ENCODE data around the gene VWA3A.
A peak's percentile ranks its signal among the peaks of the same experiment; 100 is the strongest.
"Not testable (repeated sequence)": the region's sequence is repeated elsewhere in the genome, so short reads cannot be mapped to it uniquely, and the experiment has no call there.

Gene VWA3A

GRCh38 chr16:22141767-22142166 lies 49.4 kb downstream of the VWA3A start:
- no peak for DNase-seq

DNA sequence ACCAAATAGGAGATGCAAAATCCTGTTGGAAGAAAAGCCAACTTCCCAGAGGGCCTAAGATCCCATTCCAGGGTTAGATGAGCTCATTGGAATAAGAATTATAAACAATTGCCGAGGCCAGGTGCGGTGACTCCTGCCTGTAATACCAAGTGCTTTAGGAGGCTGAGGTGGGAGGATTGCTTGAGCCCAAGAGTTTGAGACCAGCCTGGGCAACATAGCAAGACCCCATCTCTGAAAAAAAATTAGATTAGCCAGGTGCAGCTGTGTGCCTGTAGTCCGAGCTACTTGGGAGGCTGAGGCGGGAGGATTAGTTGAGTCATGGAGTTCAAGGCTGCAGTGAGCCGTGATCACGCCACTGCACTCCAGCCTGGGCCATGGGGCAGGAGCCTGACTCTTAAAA lies 52.2 kb downstream of the VWA3A start:
- DNase-seq, result no peak

- DNase-seq, result no peak
These were observed 55.5 kb downstream of the VWA3A start for GRCh38 chr16:22147853-22148252.

- DNase-seq, result no peak
These were observed 59.1 kb downstream of the VWA3A start for GRCh38 chr16:22151246-22151998.

- DNase-seq, result no peak
These were observed 60.0 kb downstream of the VWA3A start for GRCh38 chr16:22152316-22152715.

DNA sequence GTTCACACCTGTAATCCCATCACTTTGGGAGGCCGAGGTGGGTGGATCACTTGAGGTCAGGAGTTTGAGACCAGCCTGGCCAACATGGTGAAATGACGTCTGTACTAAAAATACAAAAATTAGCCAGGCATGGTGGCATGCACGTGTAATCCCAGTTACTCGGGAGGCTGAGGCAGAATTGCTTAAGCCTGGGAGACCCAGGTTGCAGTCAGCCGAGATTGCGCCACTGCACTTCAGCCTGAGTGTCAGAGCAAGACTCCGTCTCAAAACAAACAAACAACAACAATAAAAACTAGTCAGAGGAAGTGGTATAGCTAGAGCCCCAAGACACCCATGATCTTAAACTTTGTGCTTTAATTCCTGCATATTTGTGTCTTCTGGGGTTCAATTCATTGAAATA lies 60.7 kb downstream of the VWA3A start:
- DNase-seq, result not testable (repeated sequence)

DNA sequence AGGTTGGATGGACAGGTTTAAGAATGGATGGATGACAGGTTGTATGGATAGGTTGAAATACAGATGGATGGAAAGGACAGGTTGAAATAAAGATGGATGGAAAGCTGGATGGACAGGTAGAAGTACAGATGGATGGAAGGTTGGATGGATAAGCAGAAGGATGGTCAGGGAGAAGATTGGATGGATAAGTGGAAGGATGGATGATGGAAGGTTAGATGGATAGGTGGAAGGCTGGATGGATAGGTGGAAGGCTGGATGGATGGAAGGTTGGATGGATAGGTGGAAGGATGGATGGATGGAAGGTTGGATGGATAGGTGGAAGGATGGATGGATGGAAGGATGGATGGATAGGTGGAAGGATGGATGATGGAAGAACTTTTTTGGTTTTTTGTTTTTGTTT lies 69.1 kb downstream of the VWA3A start:
- DNase-seq, result no peak

DNA sequence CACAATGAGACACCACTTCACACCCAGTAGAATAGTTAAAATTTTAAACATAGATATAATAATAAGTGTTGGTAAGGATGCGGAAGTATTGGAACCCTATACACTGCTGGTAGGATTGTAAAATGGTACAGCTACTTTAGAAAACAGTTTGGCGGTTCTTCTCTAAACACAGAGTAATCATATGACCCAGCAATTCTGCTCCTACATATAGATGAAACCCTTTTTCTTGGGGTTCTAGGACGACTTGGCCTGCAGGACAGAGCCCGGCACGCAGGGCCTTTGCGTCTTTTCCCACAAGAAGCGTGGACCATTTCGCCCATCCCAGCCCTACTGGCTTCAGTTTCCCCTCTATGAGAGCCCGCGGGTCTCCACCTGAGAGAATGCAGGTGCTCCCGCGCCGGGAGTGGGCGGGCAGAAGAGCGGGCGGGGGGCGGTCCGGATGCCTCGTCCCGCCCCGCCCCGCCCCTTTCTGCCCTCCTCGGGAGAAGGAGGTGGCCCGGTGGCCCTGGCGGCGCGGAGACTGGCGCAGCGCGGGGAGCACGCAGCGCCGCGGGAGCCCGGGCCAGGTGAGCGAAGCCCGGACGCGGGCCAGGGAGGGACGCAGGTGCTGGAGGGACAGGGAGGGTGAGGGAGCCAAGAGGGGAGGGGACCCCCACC lies 69.8 kb downstream of the VWA3A start, which contains the start of gene SDR42E2:
SDR42E2 (plus strand) TSS at position 508 of the 657 bp plus-strand sequence. CDS start 3,077 bp downstream, outside the sequence.
- DNase-seq, result peak; percentile 46

DNA sequence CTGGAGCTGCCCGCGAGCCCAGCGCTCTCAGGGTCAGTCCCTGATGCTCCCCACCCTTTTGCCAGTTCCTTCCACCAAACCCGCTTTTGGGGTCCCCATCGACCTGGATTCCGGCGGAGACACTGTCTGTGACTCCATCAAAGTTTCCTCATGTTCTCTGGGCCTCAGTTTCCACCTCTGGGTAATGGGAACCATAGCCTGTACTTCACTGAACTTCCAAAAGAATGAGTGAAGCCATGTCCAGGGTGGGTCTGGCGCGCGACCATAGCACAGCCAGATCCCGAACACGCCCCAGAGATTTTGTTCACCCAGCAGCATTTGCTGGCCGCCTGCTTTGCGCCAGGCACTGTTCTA lies 70.3 kb downstream of the VWA3A start:
- no peak for DNase-seq

- no peak for DNase-seq
These were observed 71.5 kb downstream of the VWA3A start for GRCh38 chr16:22163806-22164205.

DNA sequence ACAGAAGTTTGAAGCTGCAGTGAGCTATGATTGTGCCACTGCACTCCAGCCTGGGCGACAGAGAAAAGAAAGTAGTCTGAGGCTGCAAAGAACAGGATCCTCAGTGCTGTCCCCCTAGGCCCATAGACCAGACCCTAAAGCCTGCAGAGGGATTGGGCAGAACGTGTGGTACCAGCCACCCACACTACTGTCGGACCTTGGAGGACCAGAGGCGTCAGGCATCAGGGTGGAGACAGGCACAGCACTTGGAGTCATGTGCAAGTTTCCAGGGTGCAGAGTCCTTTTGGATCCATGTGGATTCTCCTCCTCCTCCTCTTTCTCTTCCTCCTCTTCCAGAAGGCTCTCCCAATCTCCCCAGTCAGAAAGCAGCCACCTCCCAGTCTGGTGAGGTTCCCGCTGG lies 72.1 kb downstream of the VWA3A start:
- DNase-seq, result no peak

DNA sequence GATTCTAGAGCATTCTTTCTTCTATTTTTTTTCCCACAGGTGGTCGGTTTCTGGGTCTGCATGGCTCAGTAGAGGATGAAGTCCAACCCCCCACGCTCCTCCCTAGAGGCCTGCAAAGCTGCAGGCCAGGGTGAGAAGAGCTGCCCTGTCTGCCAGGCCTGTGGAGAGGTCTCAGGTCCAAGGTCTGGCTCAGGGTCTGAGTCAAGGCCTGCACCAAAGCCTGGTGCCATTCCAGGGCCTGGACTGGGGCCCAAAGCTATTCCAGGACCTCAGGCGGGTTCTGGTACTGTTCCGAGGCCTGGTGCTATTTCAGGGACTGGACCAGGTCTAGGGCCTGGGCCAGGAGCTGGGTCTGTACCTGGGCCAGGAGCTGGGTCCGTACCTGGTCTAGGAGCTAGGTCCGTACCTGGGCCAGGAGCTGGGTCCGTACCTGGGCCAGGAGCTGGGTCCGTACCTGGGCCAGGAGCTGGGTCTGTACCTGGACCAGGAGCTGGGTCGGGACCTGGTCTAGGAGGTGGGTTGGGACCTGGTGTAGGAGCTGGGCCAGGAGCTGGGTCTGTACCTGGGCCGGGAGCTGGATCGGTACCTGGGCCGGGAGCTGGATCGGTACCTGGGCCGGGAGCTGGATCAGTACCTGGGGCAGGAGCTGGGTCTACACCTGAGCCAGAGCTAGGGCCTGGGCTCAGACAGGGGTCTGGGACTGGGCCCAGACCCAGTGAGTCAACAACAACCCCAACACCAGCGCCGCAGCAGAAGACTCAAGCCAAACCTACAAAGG lies 73.4 kb downstream of the VWA3A start:
- DNase-seq, result no peak

- no peak for DNase-seq
These were observed 79.6 kb downstream of the VWA3A start for GRCh38 chr16:22171953-22172352.

- not testable (repeated sequence) for DNase-seq
These were observed 80.3 kb downstream of the VWA3A start for GRCh38 chr16:22172642-22173041.

DNA sequence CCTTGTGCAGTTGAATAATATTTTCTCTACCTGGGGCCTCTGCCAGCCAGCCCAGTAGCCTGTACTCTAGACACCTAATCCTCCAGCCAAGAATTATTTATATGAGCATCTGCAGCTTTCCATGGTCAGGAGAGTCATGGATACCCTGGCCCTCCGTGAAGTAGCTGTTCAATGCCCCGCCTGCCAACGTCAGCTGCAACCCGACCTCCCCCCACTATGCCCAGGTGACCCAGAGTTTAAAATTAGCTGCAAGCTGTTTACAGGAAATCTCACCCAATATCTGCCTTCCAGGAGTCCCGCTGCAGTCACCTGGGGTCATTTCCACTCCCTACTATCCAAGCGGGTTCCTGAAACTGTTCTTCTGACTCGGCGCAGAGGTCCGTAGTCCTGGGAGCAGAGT lies 82.3 kb downstream of the VWA3A start:
- no peak for DNase-seq

DNA sequence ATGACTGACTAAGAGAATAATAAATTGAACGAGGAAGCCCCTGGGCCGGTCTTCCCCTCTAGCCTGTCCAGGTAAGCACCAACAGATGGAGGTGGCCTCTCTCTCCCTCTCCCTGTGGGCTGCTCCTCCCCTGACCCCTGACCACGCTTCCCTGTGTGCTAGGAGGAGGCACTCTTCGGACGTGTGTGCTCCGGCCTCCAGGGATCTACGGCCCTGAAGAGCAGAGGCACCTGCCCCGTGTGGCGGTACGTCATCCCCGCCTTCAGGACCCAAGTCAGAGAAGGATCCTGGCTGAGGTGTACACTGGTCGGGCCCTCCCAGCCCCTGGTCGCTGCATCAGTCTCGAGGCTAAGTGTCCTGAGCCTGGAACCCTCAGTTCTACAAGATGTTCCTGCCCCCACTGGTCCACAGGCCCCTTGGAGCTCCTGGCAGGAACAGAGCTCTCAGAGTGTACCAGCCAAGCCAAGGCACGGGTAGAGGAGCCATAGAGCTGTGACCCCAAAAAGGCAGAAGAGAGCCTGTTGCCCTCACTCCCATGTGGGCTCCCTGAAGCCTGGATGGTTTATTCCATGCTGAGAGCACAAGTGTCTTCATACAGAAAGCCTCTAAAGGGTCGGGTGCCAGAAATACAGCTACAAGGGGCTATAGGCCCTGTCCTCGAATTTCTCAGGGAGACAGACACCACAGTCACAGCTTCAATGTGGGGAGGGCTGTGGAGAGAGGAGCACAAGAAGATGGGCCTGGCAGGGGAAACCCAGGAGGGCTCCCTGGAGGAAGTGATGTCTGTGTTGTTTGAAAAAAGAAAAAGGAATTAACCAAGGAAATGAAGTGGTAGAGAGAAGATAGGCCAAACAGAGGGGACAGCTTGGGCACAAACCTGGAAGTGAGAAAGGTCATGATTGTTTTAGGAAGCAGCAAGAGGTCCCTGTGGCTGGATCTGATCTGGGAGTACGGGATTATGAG lies 85.9 kb downstream of the VWA3A start:
- no peak for DNase-seq

DNA sequence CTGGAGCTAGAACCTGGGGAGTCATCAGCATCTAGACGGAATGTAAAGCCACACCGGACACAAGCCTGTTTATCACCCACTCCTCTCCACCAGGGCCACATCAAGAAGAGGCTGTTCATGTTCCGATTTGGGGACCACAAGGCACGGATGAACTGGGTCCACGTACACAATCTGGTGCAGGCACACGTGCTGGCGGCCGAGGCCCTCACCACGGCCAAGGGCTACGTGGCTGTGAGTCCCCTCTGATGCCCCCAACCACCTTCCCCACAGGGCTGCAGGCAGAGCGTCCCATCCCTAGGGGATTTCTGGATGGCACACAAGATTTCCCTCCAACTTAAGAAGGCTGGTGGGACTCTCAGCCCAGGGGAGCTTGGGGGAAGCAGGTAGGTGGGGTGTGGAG lies 89.1 kb downstream of the VWA3A start:
- DNase-seq, result no peak

DNA sequence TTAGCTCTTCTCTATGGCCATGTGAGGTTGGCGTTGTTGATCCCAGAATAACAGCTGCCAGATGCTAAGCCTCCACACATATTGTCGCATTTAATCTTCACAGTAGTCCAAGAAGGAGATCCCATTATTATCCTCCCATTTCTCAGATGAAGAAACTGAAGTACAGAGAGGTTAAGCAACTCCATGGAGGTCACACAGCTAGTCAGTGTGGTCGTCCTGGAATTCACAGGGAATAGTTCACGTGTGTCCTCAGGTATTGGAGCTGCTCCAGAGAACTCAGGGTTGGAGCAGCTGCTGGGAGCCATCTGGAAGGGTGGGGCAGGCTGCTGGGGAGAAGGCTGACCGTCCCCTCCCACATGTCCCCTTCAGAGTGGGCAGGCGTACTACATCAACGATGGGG lies 89.5 kb downstream of the VWA3A start:
- no peak for DNase-seq

- no peak for DNase-seq
These were observed 91.0 kb downstream of the VWA3A start for GRCh38 chr16:22183335-22183734.

DNA sequence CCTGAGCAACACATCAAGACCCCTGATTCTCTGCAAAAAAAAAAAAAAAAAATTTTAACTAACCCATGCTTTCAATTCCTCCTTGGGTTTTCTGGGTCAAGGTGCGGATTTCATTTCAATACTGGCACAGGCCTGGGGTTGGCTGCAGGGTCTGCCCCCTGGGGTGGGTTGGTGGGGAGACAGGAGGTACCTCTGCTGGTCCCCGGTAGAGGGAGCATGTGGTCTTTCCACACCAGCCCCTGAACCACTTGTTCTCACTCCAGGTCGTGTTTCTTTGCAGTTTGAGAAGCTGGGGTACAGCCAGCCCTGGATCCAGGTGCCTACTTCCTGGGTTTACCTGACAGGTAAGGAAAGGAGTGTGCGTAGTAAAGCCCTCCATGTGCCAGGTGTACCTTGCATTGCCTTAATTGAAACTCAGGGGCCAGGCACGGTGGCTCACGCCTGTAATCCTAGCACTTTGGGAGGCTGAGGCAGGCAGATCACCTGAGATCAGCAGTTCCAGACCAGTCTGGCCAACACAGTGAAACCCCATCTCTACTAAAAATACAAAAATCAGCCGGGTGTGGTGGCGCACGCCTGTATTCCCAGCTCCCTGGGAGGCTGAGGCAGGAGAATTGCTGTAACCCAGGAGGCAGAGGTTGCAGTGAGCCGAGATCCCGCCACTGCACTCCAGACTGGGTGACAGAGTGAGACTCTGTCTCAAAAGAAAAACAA lies 91.7 kb downstream of the VWA3A start:
- peak; percentile 29 for DNase-seq

- DNase-seq, result no peak
These were observed 92.3 kb downstream of the VWA3A start for GRCh38 chr16:22184615-22184968.

- no peak for DNase-seq
These were observed 94.2 kb downstream of the VWA3A start for GRCh38 chr16:22186517-22186916.
